ENCODE results near the gene TMEM203.

The TMEM203 gene

GRCh38 chr9:137167747-137168572, 37.5 kb downstream of the TMEM203 start:
- Histone ChIP-seq H3K27me3 (replicated peaks; ENCODE audit: insufficient read depth, low read length) (peaks cover 88% of the 10 kb centered on the region), H3K27ac (ENCODE audit: low read length) (no peak overlapping the region), H3K9me3 (replicated peaks; ENCODE audit: insufficient read depth, low read length) (no peaks in the 10 kb centered on the region), H3K4me3 (ENCODE audit: low read length) (no peak overlapping the region), H3K36me3 (replicated peaks; ENCODE audit: insufficient read depth, low read length) (no peaks in the 10 kb centered on the region), H4K20me1 (ENCODE audit: insufficient read depth, low read length) (no peaks in the 10 kb centered on the region), H3K79me2 (ENCODE audit: low read length) (no peaks in the 10 kb centered on the region), H2AFZ (ENCODE audit: low read length) (no peak overlapping the region), H3K4me1 (ENCODE audit: low read length) (no peaks in the 10 kb centered on the region), H3K9me2 (replicated peaks; ENCODE audit: insufficient read depth, low read length) (no peaks in the 10 kb centered on the region), H3K4me2 (ENCODE audit: low read depth, low read length) (no peak overlapping the region), H3F3A (ENCODE audit: insufficient read depth, low read length) (no peaks in the 10 kb centered on the region), H3K9ac (ENCODE audit: low read length) (no peak overlapping the region)
- no peak for DNase-seq
- TF ChIP-seq EZH2phosphoT487 (IDR thresholded peaks at IDR 0.05; ENCODE audit: low read length) (no peak), EZH2 (optimal IDR thresholded peaks at IDR 0.05; ENCODE audit: low read depth, low read length) (no peak), CTCF (IDR thresholded peaks at IDR 0.05; ENCODE audit: low read length) (no peak)

DNA sequence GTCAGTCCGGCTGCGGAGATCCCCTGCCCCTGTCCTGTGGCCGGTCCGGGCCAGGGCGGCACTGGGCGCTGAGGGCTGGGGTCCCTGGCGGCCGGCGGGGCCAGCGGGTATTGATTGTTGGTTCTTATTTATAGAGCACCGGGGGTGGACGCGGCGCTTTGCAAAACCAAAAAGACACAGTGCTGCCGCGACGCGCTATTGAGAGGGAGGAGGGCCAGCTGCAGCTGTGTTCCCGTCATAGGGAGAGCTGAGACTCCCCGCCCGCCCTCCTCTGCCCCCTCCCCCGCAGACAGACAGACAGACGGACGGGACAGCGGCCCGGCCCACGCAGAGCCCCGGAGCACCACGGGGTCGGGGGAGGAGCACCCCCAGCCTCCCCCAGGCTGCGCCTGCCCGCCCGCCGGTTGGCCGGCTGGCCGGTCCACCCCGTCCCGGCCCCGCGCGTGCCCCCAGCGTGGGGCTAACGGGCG, 38.1 kb downstream of the TMEM203 start:
- Histone ChIP-seq H3K9ac (ENCODE audit: low read length) (no peak overlapping the region), H3K27ac (ENCODE audit: low read length) (no peak overlapping the region), H3K9me2 (replicated peaks; ENCODE audit: insufficient read depth, low read length) (no peaks in the 10 kb centered on the region), H3K36me3 (replicated peaks; ENCODE audit: insufficient read depth, low read length) (no peaks in the 10 kb centered on the region), H3K27me3 (replicated peaks; ENCODE audit: insufficient read depth, low read length) (peaks cover 86% of the 10 kb centered on the region), H4K20me1 (ENCODE audit: insufficient read depth, low read length) (no peaks in the 10 kb centered on the region), H3K4me1 (ENCODE audit: low read length) (no peaks in the 10 kb centered on the region), H3K9me3 (replicated peaks; ENCODE audit: insufficient read depth, low read length) (no peaks in the 10 kb centered on the region), H2AFZ (ENCODE audit: low read length) (no peak overlapping the region), H3F3A (ENCODE audit: insufficient read depth, low read length) (no peaks in the 10 kb centered on the region), H3K79me2 (ENCODE audit: low read length) (no peaks in the 10 kb centered on the region), H3K4me2 (ENCODE audit: low read depth, low read length) (no peak overlapping the region), H3K4me3 (ENCODE audit: low read length) (no peak overlapping the region)
- no peak for DNase-seq
- no peak for TF ChIP-seq EZH2phosphoT487 (IDR thresholded peaks at IDR 0.05; ENCODE audit: low read length)
- no peak for TF ChIP-seq CTCF (IDR thresholded peaks at IDR 0.05; ENCODE audit: low read length)
- TF ChIP-seq EZH2 (optimal IDR thresholded peaks at IDR 0.05; ENCODE audit: low read depth, low read length): no peak

DNA sequence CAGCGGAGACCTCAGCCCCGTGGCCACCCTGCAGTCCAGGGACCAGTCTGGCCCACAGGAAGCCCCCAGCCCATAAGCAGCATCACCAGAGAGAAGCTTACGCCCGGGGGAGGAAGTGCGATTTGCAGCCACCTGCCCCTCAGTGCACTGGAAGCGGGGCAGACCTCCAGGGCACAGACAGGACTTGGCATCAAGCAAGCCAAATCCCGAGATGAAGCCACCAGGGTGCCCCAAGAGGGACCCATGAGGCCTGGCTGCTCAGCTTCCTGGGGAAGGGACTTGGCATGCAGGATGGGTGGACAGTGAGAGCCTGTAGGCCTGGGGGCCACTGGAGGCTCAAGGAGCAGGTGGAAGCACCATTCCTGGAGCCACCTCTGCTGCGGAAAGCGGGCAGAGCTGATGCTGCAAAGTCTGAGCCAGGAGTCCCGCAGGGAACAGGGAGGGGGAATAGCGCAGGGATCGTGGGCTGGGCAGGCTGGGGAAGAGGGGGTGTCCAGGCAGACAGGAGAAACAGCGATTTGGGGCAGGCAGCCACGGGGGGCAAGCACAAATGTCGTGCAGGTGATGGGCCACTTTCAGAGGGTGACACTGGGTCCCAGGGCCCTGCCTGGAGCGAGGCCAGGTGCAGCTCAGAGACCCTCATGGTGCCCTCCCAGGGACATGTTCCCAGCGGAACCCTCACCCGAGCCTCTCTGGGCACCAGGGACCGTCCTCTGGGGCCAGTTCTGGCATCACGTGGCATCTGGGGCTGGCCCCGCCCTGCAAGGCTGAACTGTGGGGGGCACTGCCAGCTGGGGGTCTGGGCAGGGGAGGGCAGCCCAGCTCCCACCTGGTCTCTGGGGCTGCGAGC, 38.8 kb downstream of the TMEM203 start:
- Histone ChIP-seq H3K27me3 (replicated peaks; ENCODE audit: insufficient read depth, low read length) (peaks cover 80% of the 10 kb centered on the region), H3K4me3 (ENCODE audit: low read length) (no peak overlapping the region), H4K20me1 (ENCODE audit: insufficient read depth, low read length) (no peaks in the 10 kb centered on the region), H3K27ac (ENCODE audit: low read length) (no peak overlapping the region), H3K9me2 (replicated peaks; ENCODE audit: insufficient read depth, low read length) (no peaks in the 10 kb centered on the region), H3K9ac (ENCODE audit: low read length) (no peak overlapping the region), H3K4me2 (ENCODE audit: low read depth, low read length) (no peak overlapping the region), H3F3A (ENCODE audit: insufficient read depth, low read length) (no peaks in the 10 kb centered on the region), H3K79me2 (ENCODE audit: low read length) (no peaks in the 10 kb centered on the region), H2AFZ (ENCODE audit: low read length) (no peak overlapping the region), H3K4me1 (ENCODE audit: low read length) (no peaks in the 10 kb centered on the region), H3K36me3 (replicated peaks; ENCODE audit: insufficient read depth, low read length) (no peaks in the 10 kb centered on the region), H3K9me3 (replicated peaks; ENCODE audit: insufficient read depth, low read length) (no peaks in the 10 kb centered on the region)
- no peak for DNase-seq
- TF ChIP-seq EZH2phosphoT487 (IDR thresholded peaks at IDR 0.05; ENCODE audit: low read length) (no peak), CTCF (IDR thresholded peaks at IDR 0.05; ENCODE audit: low read length) (no peak), EZH2 (optimal IDR thresholded peaks at IDR 0.05; ENCODE audit: low read depth, low read length) (no peak)
